Fibroblast of villous mesenchyme (primary cell): ENCODE data around the gene PIK3CD. TPM values are rescaled to one million over a fixed set of nuclear protein-coding genes. Genes with fewer than 3 reads are reported as not detected.

Experiments
- DNase-seq: peaks from one replicate; pipeline ENCODE4 v3.0.0-alpha.2; 2010; ENCODE audit warnings: low read depth
- H3K4me3 ChIP-seq: 2 replicates; pipeline ENCODE4 v1.5.1; 2011; ENCODE audit warnings: low read depth, mild to moderate bottlenecking, low read length
- CTCF ChIP-seq: IDR thresholded peaks from 2 replicates; pipeline ENCODE4 v1.5.1; 2012; ENCODE audit warnings: low read depth, mild to moderate bottlenecking, low read length; ENCODE audit not compliant: insufficient read depth
- total RNA-seq: library from RNA; depleted of rRNA; stranded (reverse); fragments of >200 nt; gene quantifications from 2 replicates; pipeline ENCODE4 v1.2.3, GENCODE V29; 2012

The PIK3CD gene
- total RNA-seq, 1 donor = 27.6 TPM

DNA sequence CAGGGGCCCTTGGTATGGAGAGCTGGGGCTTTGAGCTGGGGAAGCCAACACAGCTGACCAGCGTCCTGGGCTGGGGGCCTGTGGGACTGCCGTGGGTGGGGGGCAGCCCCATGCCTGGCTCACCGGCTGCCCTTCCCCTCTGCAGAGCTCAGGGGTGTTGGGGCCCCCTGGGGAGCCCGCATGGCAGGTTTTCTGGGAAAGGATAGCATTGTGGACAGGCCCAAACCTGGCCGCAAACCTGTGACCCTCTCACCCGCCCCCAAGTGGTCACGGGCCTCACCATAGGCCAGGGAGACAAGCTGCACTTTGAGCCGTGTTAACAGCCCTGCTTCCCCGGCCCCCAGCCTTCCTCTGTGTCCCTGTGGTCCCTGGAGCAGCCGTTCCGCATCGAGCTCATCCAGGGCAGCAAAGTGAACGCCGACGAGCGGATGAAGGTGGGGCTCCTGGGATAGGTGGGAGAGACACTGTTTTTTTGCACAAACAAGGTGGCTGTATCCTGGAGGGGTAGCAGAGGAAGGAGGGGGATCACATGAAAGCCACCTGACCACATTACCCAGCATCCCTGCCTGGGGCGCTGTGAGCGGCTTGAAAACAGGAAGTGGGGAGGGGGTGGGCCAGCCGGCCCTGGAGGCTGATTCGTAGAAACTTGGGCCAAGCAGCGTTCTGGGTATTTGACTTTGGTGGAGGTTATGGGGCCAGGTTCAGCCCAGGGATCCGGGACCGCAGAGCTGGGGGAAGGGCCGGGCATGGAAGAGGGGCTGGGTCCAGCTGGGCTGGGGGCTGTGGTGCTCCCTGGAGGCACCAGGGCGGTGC is 65.9 kb downstream of the PIK3CD start:
- TF ChIP-seq CTCF = no peak
- DNase-seq = peak; percentile 26
- no peak overlapping the region for H3K4me3 ChIP-seq

DNA sequence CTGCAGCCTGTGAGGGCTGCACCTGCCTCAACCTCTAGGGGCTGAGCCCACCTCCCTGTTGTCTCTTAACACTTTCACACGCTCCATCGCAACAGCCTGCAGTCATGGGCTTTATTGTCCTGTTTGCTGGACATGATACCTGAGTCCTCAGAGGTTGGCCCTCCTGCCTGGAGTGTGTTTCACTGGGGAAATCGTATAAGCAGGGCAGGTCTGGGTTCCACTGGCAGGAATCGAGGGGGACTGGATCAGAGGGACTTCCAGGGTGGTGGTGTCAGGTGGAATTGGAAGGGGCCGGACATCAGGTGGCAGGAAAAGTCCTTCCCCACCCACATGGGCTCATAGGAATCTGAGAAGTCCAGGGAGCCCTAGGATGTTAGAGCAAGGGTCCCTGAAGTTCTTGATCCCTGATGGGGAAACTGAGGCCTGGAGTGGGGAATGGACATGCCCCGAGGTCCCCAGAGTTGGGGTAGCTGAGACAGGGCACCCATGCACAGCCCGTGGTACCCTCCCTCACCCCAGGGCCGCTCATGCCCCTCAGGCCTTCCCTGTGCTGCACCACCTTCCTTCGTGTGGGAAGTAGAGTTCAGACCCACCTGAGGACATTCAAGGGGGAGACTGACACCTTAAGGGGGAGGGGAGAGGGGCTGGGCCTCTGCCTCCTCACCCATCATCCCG is 66.6 kb downstream of the PIK3CD start:
- no peak overlapping the region for H3K4me3 ChIP-seq
- TF ChIP-seq CTCF = no peak
- no peak for DNase-seq

DNA sequence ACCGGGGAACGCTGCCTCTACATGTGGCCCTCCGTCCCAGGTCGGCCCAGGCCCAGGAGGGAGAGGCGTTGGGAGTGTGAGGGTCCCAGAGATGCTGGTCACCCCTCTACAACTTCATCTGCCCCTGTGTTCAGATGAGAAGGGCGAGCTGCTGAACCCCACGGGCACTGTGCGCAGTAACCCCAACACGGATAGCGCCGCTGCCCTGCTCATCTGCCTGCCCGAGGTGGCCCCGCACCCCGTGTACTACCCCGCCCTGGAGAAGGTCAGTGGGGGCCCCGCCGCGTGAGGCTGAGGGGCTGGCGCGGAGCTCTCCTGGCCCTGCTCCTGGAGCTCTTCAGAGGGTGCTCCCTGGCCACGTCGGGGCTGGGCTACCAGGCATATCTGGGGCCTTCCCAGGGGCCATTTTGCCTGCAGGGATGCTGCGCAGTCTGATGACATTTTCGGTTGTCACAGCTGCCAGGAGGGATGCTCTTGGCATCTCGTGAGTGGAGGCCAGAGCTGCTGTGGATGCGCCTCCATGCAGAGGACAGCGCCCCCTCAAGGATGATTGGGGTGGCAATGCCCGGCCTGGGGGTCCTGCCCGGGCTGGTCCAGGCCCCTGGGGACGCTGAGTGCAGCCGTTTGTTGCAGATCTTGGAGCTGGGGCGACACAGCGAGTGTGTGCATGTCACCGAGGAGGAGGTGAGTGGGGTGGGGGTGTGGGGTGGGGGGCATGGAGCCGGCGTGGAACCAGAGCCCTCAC is 68.6 kb downstream of the PIK3CD start:
- TF ChIP-seq CTCF = no peak
- H3K4me3 ChIP-seq = no peak overlapping the region
- DNase-seq = no peak

- no peak for DNase-seq
- TF ChIP-seq CTCF = no peak
- H3K4me3 ChIP-seq = no peak overlapping the region
Observed at GRCh38 chr1:9720785-9721605, 69.5 kb downstream of the PIK3CD start.

DNA sequence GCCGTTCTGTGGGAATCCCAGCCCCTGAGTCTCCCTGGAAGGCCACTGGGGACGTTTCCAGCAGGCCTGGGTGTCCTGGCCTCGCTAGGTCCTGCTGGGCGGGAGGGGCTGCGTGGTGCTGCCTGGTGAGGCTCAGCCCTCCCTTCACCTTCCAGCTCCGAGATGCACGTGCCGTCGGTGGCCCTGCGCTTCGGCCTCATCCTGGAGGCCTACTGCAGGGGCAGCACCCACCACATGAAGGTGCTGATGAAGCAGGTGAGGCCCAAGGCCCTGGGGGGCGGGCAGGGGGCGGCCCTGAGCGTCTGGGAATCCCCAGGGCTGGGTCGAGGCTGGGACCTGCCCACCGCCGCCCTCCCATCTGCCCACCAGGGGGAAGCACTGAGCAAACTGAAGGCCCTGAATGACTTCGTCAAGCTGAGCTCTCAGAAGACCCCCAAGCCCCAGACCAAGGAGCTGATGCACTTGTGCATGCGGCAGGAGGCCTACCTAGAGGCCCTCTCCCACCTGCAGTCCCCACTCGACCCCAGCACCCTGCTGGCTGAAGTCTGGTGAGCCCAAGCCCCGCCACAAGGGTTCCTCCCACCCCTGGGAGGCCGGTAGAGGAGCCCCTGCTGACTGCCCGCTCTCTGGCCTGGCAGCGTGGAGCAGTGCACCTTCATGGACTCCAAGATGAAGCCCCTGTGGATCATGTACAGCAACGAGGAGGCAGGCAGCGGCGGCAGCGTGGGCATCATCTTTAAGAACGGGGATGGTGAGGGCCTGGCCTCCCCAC is 70.3 kb downstream of the PIK3CD start:
- DNase-seq = no peak
- TF ChIP-seq CTCF = peak; percentile 60
- no peak overlapping the region for H3K4me3 ChIP-seq

GRCh38 chr1:9722378-9722749 is 70.8 kb downstream of the PIK3CD start:
- H3K4me3 ChIP-seq = no peak overlapping the region
- no peak for DNase-seq
- TF ChIP-seq CTCF = no peak
